Ascending aorta (tissue), 2 donors: Measurements from ENCODE around the gene C1orf167. TPM values are rescaled to one million over a fixed set of nuclear protein-coding genes. Genes with fewer than 3 reads are reported as not detected.

Source experiments
- DNase-seq, 2 donors: peaks; one replicate each; pipeline ENCODE4 v3.0.0-alpha.2; 2019; ENCODE audit warnings: low spot score in 2 of 2
- H3K27ac ChIP-seq, 2 donors: fragments of 200-600 bp; sonication (generic); one replicate each; pipeline ENCODE4 v1.5.1; 2016 to 2017; ENCODE audit warnings: mild to moderate bottlenecking in 1 of 2
- H3K27me3 ChIP-seq: fragments of 200-600 bp; sonication (generic); one replicate; pipeline ENCODE4 v1.5.1; 2017
- H3K36me3 ChIP-seq, 2 donors: fragments of 200-600 bp; sonication (generic); one replicate each; pipeline ENCODE4 v1.5.1; 2016
- H3K4me1 ChIP-seq, 2 donors: fragments of 200-600 bp; sonication (generic); one replicate each; pipeline ENCODE4 v1.5.1; 2016 to 2017; ENCODE audit warnings: mild to moderate bottlenecking in 1 of 2
- H3K4me3 ChIP-seq, 2 donors: fragments of 200-600 bp; sonication (generic); one replicate each; pipeline ENCODE4 v1.5.1; 2016 to 2017; ENCODE audit warnings: mild to moderate bottlenecking in 1 of 2
- H3K9me3 ChIP-seq, 2 donors: fragments of 200-600 bp; sonication (generic); one replicate each; pipeline ENCODE4 v1.5.1; 2016
- CTCF ChIP-seq, 3 experiments: fragments of 200-600 bp in 2 of 3; fragments of 450-650 bp in 1 of 3; sonication (generic) in 2 of 3; IDR thresholded peaks; one replicate each; pipeline ENCODE4 v1.5.1; 2016 to 2019; ENCODE audit warnings: antibody characterized with exemption in 3 of 3, mild to moderate bottlenecking in 1 of 3, moderate library complexity in 1 of 3
- intact Hi-C: fragments of 100-400 bp; cut with DNase I; formaldehyde crosslinking; loops from one replicate; pipeline ENCODE4 v1.15.1; 2023
- total RNA-seq: library from RNA; depleted of rRNA; stranded (reverse); fragments of >200 nt; gene quantifications from one replicate; pipeline ENCODE4 v1.1.0, GENCODE V29; 2016

Gene C1orf167
- total RNA-seq, 1 donor from 2014 or later = not detected

GRCh38 chr1:11792106-11792505 is 30.1 kb downstream of the C1orf167 start:
- DNase-seq = no peak
- peaks cover 32 to 38% of the 10 kb centered on the region in 2 donors for H3K36me3 ChIP-seq
- H3K4me1 ChIP-seq = peaks cover 29 to 53% of the 10 kb centered on the region in 2 donors

GRCh38 chr1:11793819-11794218 is 31.8 kb downstream of the C1orf167 start:
- Histone ChIP-seq H3K4me1 (peaks cover 23 to 48% of the 10 kb centered on the region in 2 donors), H3K27ac (peak overlapping the region; percentile 23 to 87), H3K9me3 (no peaks in the 10 kb centered on the region), H3K36me3 (peaks cover 38% of the 10 kb centered on the region in 2 donors), H3K27me3 (no peaks in the 10 kb centered on the region), H3K4me3 (no peak overlapping the region)
- TF ChIP-seq CTCF (IDR thresholded peaks at IDR 0.05) = no peak
- intact Hi-C loops = loop anchor here (5.0 kb wide), 1 partner anchor 112 kb away; the partner anchor contains the start of gene MAD2L2
- DNase-seq = no peak

More at GRCh38 chr1:11792106-11792505, 30.1 kb downstream of the C1orf167 start:
- Histone ChIP-seq H3K27ac (peak overlapping the region; percentile 88 to 91), H3K27me3 (no peaks in the 10 kb centered on the region), H3K4me3 (no peak overlapping the region), H3K9me3 (no peaks in the 10 kb centered on the region)
- TF ChIP-seq CTCF (IDR thresholded peaks at IDR 0.05) = no peak
- intact Hi-C loops = loop anchor here (5.0 kb wide), 1 partner anchor 110 kb away; the partner anchor contains the start of gene MAD2L2

- H3K4me1 ChIP-seq = peaks cover 22 to 40% of the 10 kb centered on the region in 2 donors
- no peak for TF ChIP-seq CTCF (IDR thresholded peaks at IDR 0.05)
- no peaks in the 10 kb centered on the region for H3K9me3 ChIP-seq
- DNase-seq = no peak
- peaks cover 40 to 46% of the 10 kb centered on the region in 2 donors for H3K36me3 ChIP-seq
- intact Hi-C loops = loop anchor here (5.0 kb wide), 1 partner anchor 112 kb away; the partner anchor contains the start of gene MAD2L2
- H3K27ac ChIP-seq = peak overlapping the region; percentile 23 to 87
- no peaks in the 10 kb centered on the region for H3K27me3 ChIP-seq
- H3K4me3 ChIP-seq = no peak overlapping the region
Observed at GRCh38 chr1:11794446-11795237, 32.6 kb downstream of the C1orf167 start.

- Histone ChIP-seq H3K9me3 (no peaks in the 10 kb centered on the region), H3K27ac (peak overlapping the region; percentile 83 to 87), H3K4me3 (no peak overlapping the region), H3K36me3 (peaks cover 39 to 53% of the 10 kb centered on the region in 2 donors), H3K4me1 (peaks cover 15 to 33% of the 10 kb centered on the region in 2 donors), H3K27me3 (no peaks in the 10 kb centered on the region)
- no peak for TF ChIP-seq CTCF (IDR thresholded peaks at IDR 0.05)
- DNase-seq = no peak
- intact Hi-C loops = no loop called here
Observed at GRCh38 chr1:11795238-11795890, 33.4 kb downstream of the C1orf167 start.

- intact Hi-C loops = no loop called here
- no peaks in the 10 kb centered on the region for H3K9me3 ChIP-seq
- H3K27me3 ChIP-seq = no peaks in the 10 kb centered on the region
- H3K4me3 ChIP-seq = no peak overlapping the region
- H3K36me3 ChIP-seq = peaks cover 47 to 62% of the 10 kb centered on the region in 2 donors
- DNase-seq = no peak
- no peak for TF ChIP-seq CTCF (IDR thresholded peaks at IDR 0.05)
- H3K27ac ChIP-seq = peak overlapping the region; percentile 83 to 87
- H3K4me1 ChIP-seq = peaks cover 10 to 27% of the 10 kb centered on the region in 2 donors
Observed at GRCh38 chr1:11796036-11796828, 34.2 kb downstream of the C1orf167 start.
